CD4-positive, alpha-beta T cell treated with Interleukin-4 for 4 hours (primary cell): ENCODE measurements around the gene COBL.
"Not testable (repeated sequence)": the region's sequence is repeated elsewhere in the genome, so short reads cannot be mapped to it uniquely, and the experiment has no call there.

Experiments
- DNase-seq: peaks from one replicate; pipeline ENCODE4 v3.0.0-alpha.2; 2020

COBL gene

GRCh38 chr7:51014811-51015210, 301.8 kb downstream of the COBL start:
- no peak for DNase-seq

GRCh38 chr7:51013861-51014511, 302.6 kb downstream of the COBL start:
- DNase-seq = no peak

GRCh38 chr7:51013218-51013786, 303.3 kb downstream of the COBL start:
- no peak for DNase-seq

- no peak for DNase-seq
These were observed 303.9 kb downstream of the COBL start for GRCh38 chr7:51012569-51013217.

- DNase-seq = no peak
These were observed 304.8 kb downstream of the COBL start for GRCh38 chr7:51011710-51012350.

- no peak for DNase-seq
These were observed 306.1 kb downstream of the COBL start for GRCh38 chr7:51010534-51010933.

- DNase-seq = no peak
These were observed 306.7 kb downstream of the COBL start for GRCh38 chr7:51009716-51010496.

- no peak for DNase-seq
These were observed 308.8 kb downstream of the COBL start for GRCh38 chr7:51007551-51008505.

- DNase-seq = no peak
These were observed 309.9 kb downstream of the COBL start for GRCh38 chr7:51006483-51007235.

- DNase-seq = no peak
These were observed 311.5 kb downstream of the COBL start for GRCh38 chr7:51005074-51005473.

GRCh38 chr7:51000956-51001355, 315.7 kb downstream of the COBL start:
- no peak for DNase-seq

- DNase-seq = no peak
These were observed 321.8 kb downstream of the COBL start for GRCh38 chr7:50994753-50995319.

- not testable (repeated sequence) for DNase-seq
These were observed 326.4 kb downstream of the COBL start for GRCh38 chr7:50990214-50990613.

GRCh38 chr7:50988988-50989387, 327.6 kb downstream of the COBL start:
- no peak for DNase-seq

- DNase-seq = no peak
These were observed 328.1 kb downstream of the COBL start for GRCh38 chr7:50988465-50988864.

GRCh38 chr7:50985096-50985495, 331.5 kb downstream of the COBL start:
- DNase-seq = no peak

- no peak for DNase-seq
These were observed 332.8 kb downstream of the COBL start for GRCh38 chr7:50983850-50984249.

GRCh38 chr7:50982626-50983025, 334.0 kb downstream of the COBL start:
- no peak for DNase-seq

- no peak for DNase-seq
These were observed 334.9 kb downstream of the COBL start for GRCh38 chr7:50981743-50982142.

- no peak for DNase-seq
These were observed 336.2 kb downstream of the COBL start for GRCh38 chr7:50980411-50980810.
